GM10248 (cell line): Measurements from ENCODE around the gene CCDC17.
"Not testable (repeated sequence)": the region's sequence is repeated elsewhere in the genome, so short reads cannot be mapped to it uniquely, and the experiment has no call there.

Source experiments
- CTCF ChIA-PET: fragments of 300-600 bp; sonication (Branson Sonifier 250); formaldehyde crosslinking; extraction: SDS; loops from one replicate; lab custom pipeline; 2021; ENCODE audit warnings: antibody characterized with exemption; lab: Yijun Ruan, JAX
- POLR2A ChIA-PET: fragments of 350-650 bp; sonication (Branson Sonifier 250); formaldehyde crosslinking; extraction: SDS; loops from one replicate; lab custom pipeline; 2020; ENCODE audit warnings: antibody characterized with exemption; lab: Yijun Ruan, JAX
- DNase-seq: peaks from one replicate; pipeline ENCODE4 v3.0.0; 2012; ENCODE audit errors: extremely low spot score
- CTCF ChIP-seq: IDR thresholded peaks from 2 replicates; pipeline ENCODE4 v1.5.1; 2012; ENCODE audit warnings: mild to moderate bottlenecking, low read depth; ENCODE audit errors: extremely low read depth, missing control alignments, control extremely low read depth

The CCDC17 gene

GRCh38 chr1:45607404-45608074 lies 16.3 kb downstream of the CCDC17 start:
- DNase-seq: no peak
- TF ChIP-seq CTCF: no peak
- CTCF ChIA-PET: interaction anchor here (1.5 kb wide), 1 partner anchor 10 kb away, joined by 7 read pairs; no protein-coding TSS in a partner anchor
- POLR2A ChIA-PET: no interaction called here

- no peak for DNase-seq
- ChIA-PET CTCF (interaction anchor here (1.4 kb wide), 1 partner anchor 9 kb away, joined by 5 read pairs; no protein-coding TSS in a partner anchor), POLR2A (no interaction called here)
- no peak for TF ChIP-seq CTCF
Measured at GRCh38 chr1:45604239-45604638, 19.6 kb downstream of the CCDC17 start.

- POLR2A ChIA-PET: not testable (repeated sequence)
Measured at GRCh38 chr1:45596765-45597164, 27.1 kb downstream of the CCDC17 start.

GRCh38 chr1:45594412-45594811 lies 29.4 kb downstream of the CCDC17 start:
- CTCF ChIA-PET: interaction anchor here (1.3 kb wide), 1 partner anchor 25 kb away, joined by 3 read pairs; no protein-coding TSS in a partner anchor
- no peak for TF ChIP-seq CTCF
- POLR2A ChIA-PET: interaction anchor here (1.3 kb wide), 1 partner anchor 10 kb away, joined by 4 read pairs; the partner anchor contains the start of gene NASP
- no peak for DNase-seq

More at GRCh38 chr1:45596765-45597164, 27.1 kb downstream of the CCDC17 start:
- DNase-seq: not testable (repeated sequence)
- CTCF ChIA-PET: interaction anchor here (2.1 kb wide), 1 partner anchor 12 kb away, joined by 7 read pairs; no protein-coding TSS in a partner anchor

- ChIA-PET CTCF (interaction anchor here (1.2 kb wide), 1 partner anchor 19 kb away, joined by 4 read pairs; no protein-coding TSS in a partner anchor), POLR2A (interaction anchor here (0.7 kb wide), 1 partner anchor 939 kb away, joined by 4 read pairs; no protein-coding TSS in a partner anchor)
- TF ChIP-seq CTCF: no peak
- no peak for DNase-seq
Measured at GRCh38 chr1:45589861-45590260, 34.0 kb downstream of the CCDC17 start.

GRCh38 chr1:45586769-45587168 lies 37.1 kb downstream of the CCDC17 start:
- TF ChIP-seq CTCF: no peak
- ChIA-PET POLR2A (interaction anchor here (0.6 to 1.2 kb wide), 8 partner anchors 9 to 787 kb away, joined by 3 to 6 read pairs (median 3); partner anchors contain the start of genes PLK3 and PRDX1), CTCF (interaction anchor here (1.1 to 1.4 kb wide), 2 partner anchors 13 to 97 kb away, joined by 3 read pairs; no protein-coding TSS in a partner anchor)
- DNase-seq: no peak
